OCI-LY1 (cell line): ENCODE measurements around the gene SLC35F2.
"Not testable (repeated sequence)": the region's sequence is repeated elsewhere in the genome, so short reads cannot be mapped to it uniquely, and the experiment has no call there.

Experiments
- H2AFZ ChIP-seq: fragments of 200-600 bp; sonication (generic), shearing (Covaris generic); 2 replicates; pipeline ENCODE4 v1.6.0; 2014; ENCODE audit warnings: antibody characterized with exemption, mild to moderate bottlenecking, low read length
- H3F3A ChIP-seq: fragments of 200-600 bp; sonication (generic), shearing (Covaris generic); 2 replicates; pipeline ENCODE4 v1.6.0; 2014; ENCODE audit warnings: mild to moderate bottlenecking, antibody characterized with exemption, low read length, moderate library complexity; ENCODE audit not compliant: insufficient read depth
- H3K27ac ChIP-seq: fragments of 200-600 bp; sonication (generic); 2 replicates; pipeline ENCODE4 v1.5.1; 2014; ENCODE audit warnings: low read length, mixed run types, mild to moderate bottlenecking, low read depth; ENCODE audit not compliant: poor library complexity, severe bottlenecking
- H3K27me3 ChIP-seq: fragments of 200-600 bp; sonication (generic); 2 replicates; pipeline ENCODE4 v1.6.0; 2014; ENCODE audit warnings: antibody characterized with exemption, mild to moderate bottlenecking, low read length, moderate library complexity; ENCODE audit not compliant: insufficient read depth
- H3K36me3 ChIP-seq: fragments of 200-600 bp; sonication (generic); 2 replicates; pipeline ENCODE4 v1.6.1; 2014; ENCODE audit warnings: mild to moderate bottlenecking, antibody characterized with exemption, low read length, moderate library complexity, mixed read lengths; ENCODE audit not compliant: insufficient read depth
- H3K4me1 ChIP-seq: fragments of 200-600 bp; sonication (generic); 2 replicates; pipeline ENCODE4 v1.5.1; 2014; ENCODE audit warnings: mild to moderate bottlenecking, low read length, moderate library complexity; ENCODE audit not compliant: insufficient read depth, severe bottlenecking
- H3K4me2 ChIP-seq: fragments of 200-600 bp; sonication (generic), shearing (Covaris generic); 2 replicates; pipeline ENCODE4 v1.6.1; 2014; ENCODE audit warnings: low read length
- H3K4me3 ChIP-seq: fragments of 200-600 bp; sonication (generic); 2 replicates; pipeline ENCODE4 v1.5.1; 2014; ENCODE audit warnings: low read length, low read depth, mild to moderate bottlenecking, mixed read lengths; ENCODE audit not compliant: poor library complexity, severe bottlenecking
- H3K79me2 ChIP-seq: fragments of 200-600 bp; shearing (Covaris generic); 2 replicates; pipeline ENCODE4 v1.6.1; 2016; ENCODE audit warnings: mixed run types, low read length, mixed read lengths; ENCODE audit not compliant: insufficient read depth
- H3K9ac ChIP-seq: fragments of 200-600 bp; sonication (generic), shearing (Covaris generic); 2 replicates; pipeline ENCODE4 v1.6.1; 2014; ENCODE audit warnings: mild to moderate bottlenecking, low read length, mixed read lengths
- H3K9me2 ChIP-seq: fragments of 200-600 bp; sonication (generic), shearing (Covaris generic); 2 replicates; pipeline ENCODE4 v1.6.1; 2014; ENCODE audit warnings: low read depth, mild to moderate bottlenecking, low read length, mixed read lengths
- H3K9me3 ChIP-seq: fragments of 200-600 bp; shearing (Covaris generic); 2 replicates; pipeline ENCODE4 v1.6.1; 2014; ENCODE audit warnings: low read length, mixed read lengths
- H4K20me1 ChIP-seq: fragments of 200-600 bp; sonication (generic), shearing (Covaris generic); 2 replicates; pipeline ENCODE4 v1.6.0; 2016; ENCODE audit warnings: mild to moderate bottlenecking, low read length; ENCODE audit not compliant: insufficient read depth
- EZH2 ChIP-seq: fragments of 200-600 bp; sonication (generic), shearing (Covaris generic); IDR thresholded peaks from 2 replicates; pipeline ENCODE4 v1.8.0; 2017; ENCODE audit warnings: borderline replicate concordance, mixed run types, mild to moderate bottlenecking, antibody characterized with exemption, low read length, moderate library complexity, mixed read lengths
- TF ChIP-seq, protein P1 (sequence below): fragments of 200-600 bp; sonication (generic), shearing (Covaris generic); IDR thresholded peaks from 2 replicates; pipeline ENCODE4 v1.5.1; 2017; ENCODE audit warnings: mild to moderate bottlenecking, antibody characterized with exemption, low read length, moderate library complexity, mixed read lengths

Gene SLC35F2

GRCh38 chr11:107860688-107861087 is 2.1 kb upstream of the SLC35F2 start:
- peaks cover under 1% of the 10 kb centered on the region; the same call in 1 of the 2 replicates for H3K36me3 ChIP-seq
- H4K20me1 ChIP-seq: no peaks in the 10 kb centered on the region
- no peak overlapping the region for H3K4me2 ChIP-seq
- peaks cover 23% of the 10 kb centered on the region for H3K4me1 ChIP-seq
- no peaks in the 10 kb centered on the region for H3K9me2 ChIP-seq
- H3K4me3 ChIP-seq: no peak overlapping the region
- no peak for TF ChIP-seq EZH2
- TF ChIP-seq, protein P1, sequence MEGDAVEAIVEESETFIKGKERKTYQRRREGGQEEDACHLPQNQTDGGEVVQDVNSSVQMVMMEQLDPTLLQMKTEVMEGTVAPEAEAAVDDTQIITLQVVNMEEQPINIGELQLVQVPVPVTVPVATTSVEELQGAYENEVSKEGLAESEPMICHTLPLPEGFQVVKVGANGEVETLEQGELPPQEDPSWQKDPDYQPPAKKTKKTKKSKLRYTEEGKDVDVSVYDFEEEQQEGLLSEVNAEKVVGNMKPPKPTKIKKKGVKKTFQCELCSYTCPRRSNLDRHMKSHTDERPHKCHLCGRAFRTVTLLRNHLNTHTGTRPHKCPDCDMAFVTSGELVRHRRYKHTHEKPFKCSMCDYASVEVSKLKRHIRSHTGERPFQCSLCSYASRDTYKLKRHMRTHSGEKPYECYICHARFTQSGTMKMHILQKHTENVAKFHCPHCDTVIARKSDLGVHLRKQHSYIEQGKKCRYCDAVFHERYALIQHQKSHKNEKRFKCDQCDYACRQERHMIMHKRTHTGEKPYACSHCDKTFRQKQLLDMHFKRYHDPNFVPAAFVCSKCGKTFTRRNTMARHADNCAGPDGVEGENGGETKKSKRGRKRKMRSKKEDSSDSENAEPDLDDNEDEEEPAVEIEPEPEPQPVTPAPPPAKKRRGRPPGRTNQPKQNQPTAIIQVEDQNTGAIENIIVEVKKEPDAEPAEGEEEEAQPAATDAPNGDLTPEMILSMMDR: no peak
- no peaks in the 10 kb centered on the region for H3K27me3 ChIP-seq
- no peaks in the 10 kb centered on the region; the same call in 1 of the 2 replicates for H3F3A ChIP-seq
- H3K79me2 ChIP-seq: peaks cover 11% of the 10 kb centered on the region
- no peak overlapping the region for H2AFZ ChIP-seq
- no peaks in the 10 kb centered on the region for H3K9me3 ChIP-seq
- H3K27ac ChIP-seq: no peak overlapping the region
- no peak overlapping the region for H3K9ac ChIP-seq

DNA sequence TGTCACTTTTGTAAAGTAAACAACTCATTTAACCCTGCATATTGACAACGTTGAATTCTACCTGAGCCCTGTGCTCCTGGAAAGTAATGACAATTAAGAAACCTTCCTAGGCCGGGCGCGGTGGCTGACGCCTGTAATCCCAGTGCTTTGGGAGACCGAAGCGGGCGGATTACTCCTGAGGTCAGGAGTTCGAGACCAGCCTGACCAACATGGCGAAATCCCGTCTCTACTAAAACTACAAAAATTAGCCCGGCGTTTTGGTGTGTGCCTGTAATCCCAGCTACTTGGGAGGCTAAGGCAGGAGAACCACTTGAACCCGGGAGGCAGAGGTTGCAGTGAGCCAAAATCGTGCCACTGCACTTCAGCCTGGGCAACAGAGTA is 1.6 kb upstream of the SLC35F2 start:
- not testable (repeated sequence) for H3F3A ChIP-seq, H3K27me3 ChIP-seq, H3K9ac ChIP-seq, H3K9me3 ChIP-seq, H4K20me1 ChIP-seq, H3K36me3 ChIP-seq, H3K27ac ChIP-seq, H2AFZ ChIP-seq, H3K9me2 ChIP-seq
- Histone ChIP-seq H3K4me2 (peak overlapping the region; percentile 82; the same call in 1 of the 2 replicates), H3K79me2 (peaks cover 15% of the 10 kb centered on the region), H3K4me3 (peak overlapping the region; percentile 68), H3K4me1 (peaks cover 23% of the 10 kb centered on the region)

DNA sequence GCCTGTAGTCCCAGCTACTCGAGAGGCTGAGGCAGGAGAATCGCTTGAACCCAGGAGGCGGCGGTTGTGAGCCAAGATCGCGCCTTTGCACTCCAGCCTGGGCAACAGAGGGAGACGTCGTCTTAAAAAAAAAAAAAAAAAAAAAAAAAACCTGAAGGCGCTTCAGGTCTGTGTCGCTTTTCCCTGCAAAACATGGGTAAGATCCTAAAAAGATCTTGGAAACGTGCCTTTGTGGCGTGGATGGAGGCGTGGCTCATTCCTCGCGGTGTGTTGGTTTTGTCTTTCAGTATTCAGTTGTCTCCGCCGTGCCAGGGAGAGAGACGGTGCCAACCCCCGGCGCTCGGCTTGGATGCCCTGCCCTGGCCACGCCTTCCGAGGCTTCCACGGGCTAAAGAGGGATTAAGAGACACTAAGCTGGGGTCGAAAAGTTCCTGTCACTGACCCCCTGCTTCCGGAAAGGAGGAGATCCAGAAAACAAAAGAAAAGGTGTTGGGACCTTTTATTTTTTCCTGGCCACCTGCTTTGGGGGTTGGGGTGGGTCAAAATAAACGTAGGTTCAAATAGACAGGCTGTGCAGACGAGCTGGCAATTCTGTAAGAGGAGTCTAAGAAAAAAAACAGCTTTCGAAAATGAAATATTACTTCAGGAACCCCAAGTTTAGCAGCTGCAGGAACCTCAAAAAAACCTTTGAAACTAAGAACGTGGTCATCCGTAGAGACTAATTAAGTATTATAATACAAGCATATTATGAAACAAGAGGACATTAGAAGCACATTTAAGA is 1.1 kb upstream of the SLC35F2 start:
- TF ChIP-seq, protein P1: no peak
- 0 out of 2 replicates have a peak overlapping the region, but pooled peaks have one; percentile 39 for H2AFZ ChIP-seq
- peaks cover 6% of the 10 kb centered on the region; the same call in 1 of the 2 replicates for H3K36me3 ChIP-seq
- H3K4me2 ChIP-seq: peak overlapping the region; percentile 82
- H3K79me2 ChIP-seq: peaks cover 21% of the 10 kb centered on the region
- no peaks in the 10 kb centered on the region for H3K9me3 ChIP-seq
- H3K9ac ChIP-seq: peak overlapping the region; percentile 70
- no peaks in the 10 kb centered on the region for H3K9me2 ChIP-seq
- peaks cover 23% of the 10 kb centered on the region for H3K4me1 ChIP-seq
- peak overlapping the region; percentile 68 for H3K4me3 ChIP-seq
- no peaks in the 10 kb centered on the region; the same call in 1 of the 2 replicates for H3F3A ChIP-seq
- H3K27me3 ChIP-seq: no peaks in the 10 kb centered on the region
- no peak overlapping the region for H3K27ac ChIP-seq
- H4K20me1 ChIP-seq: no peaks in the 10 kb centered on the region
